GM13977 (cell line): Measurements from ENCODE around the gene EML6.

Source experiments
- DNase-seq: peaks from one replicate; pipeline ENCODE4 v3.0.0; 2012; ENCODE audit warnings: low spot score
- in situ Hi-C: fragments of 300-500 bp; cut with MboI; formaldehyde crosslinking; loops from one replicate; pipeline ENCODE4 v1.12.0; 2022; ENCODE audit warnings: low sequenced_read_pairs, low pct_unique_long_range_greater_than_20kb, mixed read lengths, inconsistent platforms; ENCODE audit not compliant: unreplicated experiment
- TF ChIP-seq, protein P1 (sequence below): IDR thresholded peaks from 2 replicates; pipeline ENCODE4 v1.5.1; 2012; ENCODE audit warnings: mild to moderate bottlenecking, control low read depth; ENCODE audit not compliant: insufficient read depth; ENCODE audit errors: extremely low read depth, missing control alignments

EML6 gene

DNA sequence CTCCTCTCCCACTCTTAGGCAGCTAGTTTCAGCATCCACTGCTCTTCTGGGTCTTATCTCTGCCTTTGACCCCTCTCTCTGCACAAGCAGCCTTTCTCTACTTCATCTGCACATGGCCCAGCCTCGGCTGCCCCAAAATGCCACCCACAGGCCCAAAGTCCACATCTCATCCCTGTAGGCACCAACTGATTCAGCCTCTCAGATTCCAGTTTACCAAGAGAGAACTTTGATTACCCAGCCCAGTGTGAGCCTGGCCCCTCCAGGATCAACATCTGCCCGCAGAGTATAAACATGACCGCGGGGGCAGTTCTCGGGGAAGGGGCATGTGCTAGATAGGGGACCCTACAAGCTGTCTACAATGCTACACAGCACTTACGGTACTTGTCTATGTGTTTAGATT lies 185.1 kb downstream of the EML6 start:
- TF ChIP-seq, protein P1, sequence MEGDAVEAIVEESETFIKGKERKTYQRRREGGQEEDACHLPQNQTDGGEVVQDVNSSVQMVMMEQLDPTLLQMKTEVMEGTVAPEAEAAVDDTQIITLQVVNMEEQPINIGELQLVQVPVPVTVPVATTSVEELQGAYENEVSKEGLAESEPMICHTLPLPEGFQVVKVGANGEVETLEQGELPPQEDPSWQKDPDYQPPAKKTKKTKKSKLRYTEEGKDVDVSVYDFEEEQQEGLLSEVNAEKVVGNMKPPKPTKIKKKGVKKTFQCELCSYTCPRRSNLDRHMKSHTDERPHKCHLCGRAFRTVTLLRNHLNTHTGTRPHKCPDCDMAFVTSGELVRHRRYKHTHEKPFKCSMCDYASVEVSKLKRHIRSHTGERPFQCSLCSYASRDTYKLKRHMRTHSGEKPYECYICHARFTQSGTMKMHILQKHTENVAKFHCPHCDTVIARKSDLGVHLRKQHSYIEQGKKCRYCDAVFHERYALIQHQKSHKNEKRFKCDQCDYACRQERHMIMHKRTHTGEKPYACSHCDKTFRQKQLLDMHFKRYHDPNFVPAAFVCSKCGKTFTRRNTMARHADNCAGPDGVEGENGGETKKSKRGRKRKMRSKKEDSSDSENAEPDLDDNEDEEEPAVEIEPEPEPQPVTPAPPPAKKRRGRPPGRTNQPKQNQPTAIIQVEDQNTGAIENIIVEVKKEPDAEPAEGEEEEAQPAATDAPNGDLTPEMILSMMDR, result no peak
- no peak for DNase-seq
- in situ Hi-C loops, result loop anchor here (25.0 kb wide), 1 partner anchor 254 kb away; no protein-coding TSS in a partner anchor

DNA sequence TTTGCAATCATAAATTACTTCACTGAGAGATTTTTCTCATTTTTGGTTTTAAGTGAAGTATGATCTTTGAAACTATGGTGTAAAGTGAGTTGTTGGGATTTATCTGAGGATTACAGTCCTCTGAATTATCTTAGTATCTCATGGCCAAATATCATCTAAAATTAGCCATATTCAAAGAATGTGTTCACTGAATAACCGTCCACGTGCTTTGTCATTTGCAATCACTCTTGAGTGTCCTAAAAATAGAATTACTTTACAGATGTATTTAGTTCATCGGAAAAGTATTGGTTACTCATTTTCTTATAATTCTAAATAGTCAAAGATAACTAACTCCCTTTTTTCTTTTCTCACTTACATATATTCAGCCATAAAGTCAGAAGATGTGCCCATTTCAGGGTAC lies 185.5 kb downstream of the EML6 start:
- no peak for DNase-seq
- TF ChIP-seq, protein P1, result no peak
- in situ Hi-C loops, result loop anchor here (25.0 kb wide), 1 partner anchor 253 kb away; no protein-coding TSS in a partner anchor

GRCh38 chr2:54912305-54912704 lies 188.8 kb downstream of the EML6 start:
- TF ChIP-seq, protein P1, result no peak
- DNase-seq, result no peak
- in situ Hi-C loops, result loop anchor here (25.0 kb wide), 1 partner anchor 250 kb away; no protein-coding TSS in a partner anchor

- TF ChIP-seq, protein P1, result no peak
- in situ Hi-C loops, result loop anchor here (25.0 kb wide), 1 partner anchor 249 kb away; no protein-coding TSS in a partner anchor
- no peak for DNase-seq
Observed at GRCh38 chr2:54912893-54913292, 189.4 kb downstream of the EML6 start.

GRCh38 chr2:54914637-54915036 lies 191.2 kb downstream of the EML6 start:
- in situ Hi-C loops, result loop anchor here (25.0 kb wide), 1 partner anchor 248 kb away; no protein-coding TSS in a partner anchor
- DNase-seq, result no peak
- TF ChIP-seq, protein P1, result no peak

GRCh38 chr2:54915101-54915500 lies 191.6 kb downstream of the EML6 start:
- DNase-seq, result no peak
- in situ Hi-C loops, result loop anchor here (25.0 kb wide), 1 partner anchor 247 kb away; no protein-coding TSS in a partner anchor

More at GRCh38 chr2:54915101-54915500, 191.6 kb downstream of the EML6 start:
- TF ChIP-seq, protein P1, result no peak
